PFSK-1 (cell line): Measurements from ENCODE around the gene BMP8B.

Experiments
- FOXP2 ChIP-seq: optimal IDR thresholded peaks from 2 replicates; pipeline ENCODE3; 2011; ENCODE audit warnings: borderline replicate concordance, control low read depth, inconsistent platforms; ENCODE audit not compliant: insufficient read depth; ENCODE audit errors: extremely low read length, extremely low read depth
- POLR2AphosphoS5 ChIP-seq: IDR thresholded peaks from 2 replicates; pipeline ENCODE4 v1.6.1; 2012; ENCODE audit warnings: low read depth, mild to moderate bottlenecking, control low read depth, low read length, moderate library complexity
- SIN3A ChIP-seq: IDR thresholded peaks from 2 replicates; pipeline ENCODE4 v1.6.1; 2012; ENCODE audit warnings: mild to moderate bottlenecking, low read length, moderate library complexity, borderline replicate concordance; ENCODE audit not compliant: insufficient read depth
- TAF1 ChIP-seq: IDR thresholded peaks from 2 replicates; pipeline ENCODE4 v1.6.1; 2012; ENCODE audit warnings: low read length, control low read depth, borderline replicate concordance; ENCODE audit not compliant: insufficient read depth
- TF ChIP-seq, protein P1 (sequence below), 2 experiments: IDR thresholded peaks; 2 replicates each; pipeline versions ENCODE4 v1.6.1 to v1.8.0; 2011 to 2012; ENCODE audit warnings: low read depth in 2 of 2, low read length in 2 of 2, control low read depth in 1 of 2, inconsistent platforms in 1 of 2, mild to moderate bottlenecking in 1 of 2, moderate library complexity in 1 of 2; ENCODE audit not compliant: insufficient read depth in 1 of 2

BMP8B gene

DNA sequence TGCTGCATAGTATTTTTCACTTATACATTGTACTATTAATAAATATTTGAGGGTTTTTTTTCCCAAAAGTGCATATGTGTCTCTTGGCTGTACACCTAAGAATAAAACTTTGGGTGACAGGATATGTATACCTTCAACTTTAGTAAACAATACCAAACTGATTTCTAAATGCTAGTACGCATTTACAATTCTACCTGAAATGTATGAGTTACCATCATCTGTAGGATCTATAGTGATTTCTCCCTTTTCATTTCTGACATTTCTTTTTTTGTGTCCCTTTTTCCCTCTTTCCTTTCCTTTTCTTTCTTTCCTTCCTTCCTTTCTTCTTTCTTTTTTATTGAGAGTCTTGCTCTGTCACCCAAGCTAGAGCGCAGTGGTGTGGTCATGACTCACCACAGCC is 16.7 kb upstream of the BMP8B start:
- TF ChIP-seq POLR2AphosphoS5 = no peak
- TF ChIP-seq SIN3A = no peak
- no peak for TF ChIP-seq FOXP2
- TF ChIP-seq, protein P1, sequence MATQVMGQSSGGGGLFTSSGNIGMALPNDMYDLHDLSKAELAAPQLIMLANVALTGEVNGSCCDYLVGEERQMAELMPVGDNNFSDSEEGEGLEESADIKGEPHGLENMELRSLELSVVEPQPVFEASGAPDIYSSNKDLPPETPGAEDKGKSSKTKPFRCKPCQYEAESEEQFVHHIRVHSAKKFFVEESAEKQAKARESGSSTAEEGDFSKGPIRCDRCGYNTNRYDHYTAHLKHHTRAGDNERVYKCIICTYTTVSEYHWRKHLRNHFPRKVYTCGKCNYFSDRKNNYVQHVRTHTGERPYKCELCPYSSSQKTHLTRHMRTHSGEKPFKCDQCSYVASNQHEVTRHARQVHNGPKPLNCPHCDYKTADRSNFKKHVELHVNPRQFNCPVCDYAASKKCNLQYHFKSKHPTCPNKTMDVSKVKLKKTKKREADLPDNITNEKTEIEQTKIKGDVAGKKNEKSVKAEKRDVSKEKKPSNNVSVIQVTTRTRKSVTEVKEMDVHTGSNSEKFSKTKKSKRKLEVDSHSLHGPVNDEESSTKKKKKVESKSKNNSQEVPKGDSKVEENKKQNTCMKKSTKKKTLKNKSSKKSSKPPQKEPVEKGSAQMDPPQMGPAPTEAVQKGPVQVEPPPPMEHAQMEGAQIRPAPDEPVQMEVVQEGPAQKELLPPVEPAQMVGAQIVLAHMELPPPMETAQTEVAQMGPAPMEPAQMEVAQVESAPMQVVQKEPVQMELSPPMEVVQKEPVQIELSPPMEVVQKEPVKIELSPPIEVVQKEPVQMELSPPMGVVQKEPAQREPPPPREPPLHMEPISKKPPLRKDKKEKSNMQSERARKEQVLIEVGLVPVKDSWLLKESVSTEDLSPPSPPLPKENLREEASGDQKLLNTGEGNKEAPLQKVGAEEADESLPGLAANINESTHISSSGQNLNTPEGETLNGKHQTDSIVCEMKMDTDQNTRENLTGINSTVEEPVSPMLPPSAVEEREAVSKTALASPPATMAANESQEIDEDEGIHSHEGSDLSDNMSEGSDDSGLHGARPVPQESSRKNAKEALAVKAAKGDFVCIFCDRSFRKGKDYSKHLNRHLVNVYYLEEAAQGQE (IDR thresholded peaks at IDR 0.05; ENCODE audit: insufficient read depth in 1 of 2, low read depth in 2 of 2, low read length in 2 of 2) = no peak
- TF ChIP-seq TAF1 = no peak

DNA sequence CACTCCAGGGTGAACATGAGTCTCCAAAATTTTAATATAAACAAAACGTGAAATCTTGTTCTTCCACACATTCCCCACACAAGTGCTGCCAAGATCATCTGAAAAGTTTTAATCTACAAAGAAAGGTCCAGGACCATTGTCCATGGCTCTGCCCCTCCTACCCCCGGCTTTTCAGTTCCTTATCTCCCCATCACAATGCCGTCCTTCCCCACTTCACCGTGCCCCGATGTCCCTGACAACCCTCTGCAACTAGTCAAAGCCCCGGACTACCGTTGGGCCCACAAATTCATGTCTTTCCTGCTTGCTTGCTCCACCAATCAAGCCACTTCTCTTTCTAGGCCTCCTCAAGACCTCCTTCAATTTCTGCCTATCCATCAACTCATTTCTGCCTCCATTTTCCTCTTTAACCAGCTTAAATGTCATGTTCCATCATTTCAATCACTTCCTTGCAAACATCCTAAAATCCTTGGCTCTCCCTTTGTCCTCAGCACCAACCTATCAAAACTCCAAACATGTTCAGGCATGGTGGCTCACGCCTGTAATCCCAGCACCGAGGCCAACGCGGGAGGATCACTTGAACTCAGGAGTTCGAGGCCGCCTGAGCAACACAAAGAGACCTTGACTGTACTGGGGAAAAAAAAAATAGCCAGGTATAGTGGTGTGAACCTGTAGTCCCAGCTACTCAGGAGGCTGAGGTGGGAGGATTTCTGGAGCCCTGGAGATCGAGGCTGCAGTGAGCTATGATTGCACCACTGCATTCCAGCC is 14.0 kb upstream of the BMP8B start:
- TF ChIP-seq POLR2AphosphoS5 (no peak), TAF1 (no peak)
- TF ChIP-seq, protein P1 (IDR thresholded peaks at IDR 0.05; ENCODE audit: insufficient read depth in 1 of 2, low read depth in 2 of 2, low read length in 2 of 2) = no peak

DNA sequence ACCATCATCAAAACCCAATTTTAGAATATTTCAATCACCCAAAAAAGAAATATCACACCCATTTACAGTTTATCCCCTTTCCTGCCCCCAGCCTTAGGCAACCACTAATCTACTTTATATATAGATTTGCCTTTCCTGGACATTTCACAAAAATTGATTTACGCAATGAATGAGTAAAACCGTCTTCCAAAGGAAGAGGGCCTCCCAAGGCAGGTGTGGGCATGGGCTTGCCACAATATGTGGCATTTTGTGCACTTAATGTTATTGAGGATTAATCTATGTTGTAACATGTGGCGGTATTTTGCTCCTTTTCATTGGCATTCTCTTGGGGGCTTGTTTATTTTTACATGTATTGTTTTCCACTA is 11.8 kb upstream of the BMP8B start:
- no peak for TF ChIP-seq TAF1
- TF ChIP-seq, protein P1 (IDR thresholded peaks at IDR 0.05; ENCODE audit: insufficient read depth in 1 of 2, low read depth in 2 of 2, low read length in 2 of 2) = no peak
- no peak for TF ChIP-seq FOXP2
- no peak for TF ChIP-seq POLR2AphosphoS5
- TF ChIP-seq SIN3A = no peak

DNA sequence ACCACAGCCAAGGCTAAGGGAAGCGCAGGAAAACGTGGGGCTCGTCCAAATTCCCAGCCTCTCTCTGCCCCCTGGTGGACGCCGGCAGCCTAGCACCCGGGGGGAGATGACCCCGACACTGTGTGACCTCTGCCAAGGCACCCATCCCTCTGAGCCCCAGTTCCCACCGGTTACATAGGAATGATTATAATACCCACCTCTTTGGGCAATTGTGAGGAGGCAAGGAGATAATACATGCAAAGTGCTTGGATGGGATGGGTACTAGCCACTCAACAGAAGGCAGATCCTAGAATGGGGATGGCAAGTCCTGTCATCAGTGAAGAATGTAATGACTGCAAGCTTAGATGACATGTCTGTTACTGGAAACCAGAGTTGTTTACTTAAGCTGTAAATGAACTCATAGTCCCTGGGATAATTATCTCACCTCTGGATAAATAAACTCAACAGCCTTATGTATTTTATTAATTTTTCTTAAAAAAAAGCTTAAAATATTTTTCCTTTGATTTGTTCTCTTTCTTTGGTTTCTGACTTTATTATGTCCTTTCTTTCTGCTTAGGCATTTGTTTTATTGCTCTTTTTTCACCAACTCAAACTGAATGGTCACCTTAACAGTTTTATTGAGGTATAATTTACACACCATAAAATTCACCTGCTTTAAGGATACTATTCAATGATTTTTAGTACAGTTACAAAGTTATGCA is 11.3 kb upstream of the BMP8B start:
- TF ChIP-seq, protein P1 (IDR thresholded peaks at IDR 0.05; ENCODE audit: insufficient read depth in 1 of 2, low read depth in 2 of 2, low read length in 2 of 2) = no peak
- no peak for TF ChIP-seq SIN3A
- TF ChIP-seq FOXP2 = no peak
- TF ChIP-seq TAF1 = no peak
- no peak for TF ChIP-seq POLR2AphosphoS5
